H1 (cell line): ENCODE measurements around the gene CIROP. TPM values are rescaled to one million over a fixed set of nuclear protein-coding genes. Genes with fewer than 3 reads are reported as not detected.

ENCODE experiments used
- CTCF ChIA-PET: fragments of 300-600 bp; sonication (Branson Sonifier 250); formaldehyde crosslinking; loops from one replicate; lab custom pipeline; 2021; ENCODE audit not compliant: partially characterized antibody; lab: Charles Lee
- POLR2A ChIA-PET: fragments of 300-600 bp; sonication (Branson Sonifier 250); formaldehyde crosslinking; loops from one replicate; lab custom pipeline; 2021; ENCODE audit warnings: inconsistent platforms; ENCODE audit not compliant: partially characterized antibody; lab: Charles Lee
- DNase-seq, 2 experiments: peaks; one replicate each; pipeline versions ENCODE4 v3.0.0 to v3.0.0-alpha.2; 2010 to 2022; ENCODE audit warnings: low spot score in 2 of 2, low read depth in 1 of 2, mixed read lengths in 1 of 2
- FAIRE-seq: peaks from 2 replicates; lab custom pipeline; 2011; peaks lifted over from hg19 to GRCh38; lab: Jason Lieb, UNC
- H2AFZ ChIP-seq: 2 replicates; pipeline ENCODE4 v1.8.1; 2012; ENCODE audit warnings: low read length, inconsistent platforms
- H2AK5ac ChIP-seq: 2 replicates; pipeline ENCODE4 v1.6.1; 2013; ENCODE audit warnings: low read depth, low read length
- H2BK120ac ChIP-seq: replicated peaks from 2 replicates; pipeline ENCODE3; 2013; ENCODE audit warnings: low read depth, low read length, inconsistent platforms
- H2BK12ac ChIP-seq: 2 replicates; pipeline ENCODE4 v1.6.1; 2013; ENCODE audit warnings: low read depth, low read length
- H2BK15ac ChIP-seq: 2 replicates; pipeline ENCODE4 v1.6.1; 2013; ENCODE audit warnings: low read length
- H2BK20ac ChIP-seq: 2 replicates; pipeline ENCODE4 v1.6.1; 2013; ENCODE audit warnings: low read length
- H2BK5ac ChIP-seq: 2 replicates; pipeline ENCODE4 v1.6.1; 2013; ENCODE audit warnings: low read depth, low read length
- H3K14ac ChIP-seq: 2 replicates; pipeline ENCODE4 v1.6.1; 2013; ENCODE audit warnings: inconsistent platforms; ENCODE audit not compliant: insufficient read length
- H3K18ac ChIP-seq: 2 replicates; pipeline ENCODE4 v1.6.1; 2013; ENCODE audit warnings: low read length; ENCODE audit errors: extremely low read depth
- H3K23ac ChIP-seq: 2 replicates; pipeline ENCODE4 v1.6.1; 2013; ENCODE audit warnings: inconsistent platforms; ENCODE audit not compliant: insufficient read length
- H3K23me2 ChIP-seq: 2 replicates; pipeline ENCODE4 v1.6.1; 2013; ENCODE audit warnings: low read depth, low read length
- H3K27ac ChIP-seq: 2 replicates; pipeline ENCODE4 v1.6.1; 2011; ENCODE audit warnings: low read depth, low read length, inconsistent platforms
- H3K27me3 ChIP-seq, 4 experiments: replicated peaks in 1 of 4; 1 replicate in 1 of 4; 2 replicates in 3 of 4; pipeline versions ENCODE4 v1.6.1 to v1.8.1; 2011 to 2013; ENCODE audit warnings: low read length in 3 of 4, mild to moderate bottlenecking in 3 of 4, inconsistent platforms in 2 of 4, mixed read lengths in 2 of 4, moderate library complexity in 1 of 4; ENCODE audit not compliant: control insufficient read depth in 3 of 4, insufficient read depth in 3 of 4; ENCODE audit errors: extremely low read depth in 1 of 4
- H3K36me3 ChIP-seq, 4 experiments: 2 replicates each; pipeline versions ENCODE4 v1.6.1 to v1.8.1; 2011 to 2013; ENCODE audit warnings: mild to moderate bottlenecking in 4 of 4, low read length in 3 of 4, moderate library complexity in 2 of 4, control low read depth in 1 of 4, inconsistent platforms in 1 of 4; ENCODE audit not compliant: insufficient read depth in 4 of 4, control insufficient read depth in 2 of 4
- H3K4ac ChIP-seq: replicated peaks from 2 replicates; pipeline ENCODE3; 2013; ENCODE audit warnings: low read length, low read depth, mixed read lengths, inconsistent platforms; ENCODE audit not compliant: insufficient read length
- H3K4me1 ChIP-seq, 4 experiments: replicated peaks in 1 of 4; 1 replicate in 1 of 4; 2 replicates in 3 of 4; pipeline versions ENCODE4 v1.6.1 to v1.8.1; 2011 to 2013; ENCODE audit warnings: low read length in 3 of 4, inconsistent platforms in 2 of 4, mixed read lengths in 1 of 4; ENCODE audit not compliant: insufficient read depth in 4 of 4, control insufficient read depth in 3 of 4
- H3K4me2 ChIP-seq, 2 experiments: 2 replicates each; pipeline versions ENCODE4 v1.6.1 to v1.8.1; 2011 to 2013; ENCODE audit warnings: low read depth in 2 of 2, low read length in 2 of 2, control low read depth in 1 of 2, inconsistent platforms in 1 of 2, mild to moderate bottlenecking in 1 of 2; ENCODE audit not compliant: insufficient read depth in 1 of 2
- H3K4me3 ChIP-seq, 4 experiments: fragments of 200-600, 300-600 bp in 1 of 4; sonication (generic), shearing (Covaris generic), sonication (Bioruptor Twin) in 1 of 4; 2 replicates each; pipeline versions ENCODE4 v1.5.1 to v1.8.1; 2011 to 2016; ENCODE audit warnings: low read length in 4 of 4, low read depth in 3 of 4, control low read depth in 2 of 4, inconsistent platforms in 2 of 4, mild to moderate bottlenecking in 2 of 4, mixed read lengths in 1 of 4, moderate library complexity in 1 of 4; ENCODE audit not compliant: insufficient read depth in 2 of 4; ENCODE audit errors: extremely low read depth in 1 of 4
- H3K56ac ChIP-seq: replicated peaks from 2 replicates; pipeline ENCODE3; 2013; ENCODE audit warnings: low read depth, mild to moderate bottlenecking, mixed read lengths, low read length, inconsistent platforms; ENCODE audit not compliant: insufficient read length
- H3K79me1 ChIP-seq: 2 replicates; pipeline ENCODE4 v1.6.1; 2013; ENCODE audit warnings: low read depth, low read length, control low read depth
- H3K79me2 ChIP-seq, 2 experiments: 2 replicates each; pipeline versions ENCODE4 v1.6.1 to v1.8.1; 2012 to 2013; ENCODE audit warnings: low read length in 2 of 2, mild to moderate bottlenecking in 2 of 2, inconsistent platforms in 1 of 2; ENCODE audit not compliant: insufficient read depth in 2 of 2, control insufficient read depth in 1 of 2
- H3K9ac ChIP-seq, 4 experiments: replicated peaks in 1 of 4; 1 replicate in 1 of 4; 2 replicates in 3 of 4; pipeline versions ENCODE4 v1.6.1 to v1.8.1; 2011 to 2013; ENCODE audit warnings: low read depth in 3 of 4, low read length in 3 of 4, control low read depth in 2 of 4, mild to moderate bottlenecking in 2 of 4, moderate library complexity in 2 of 4, inconsistent platforms in 1 of 4; ENCODE audit errors: extremely low read depth in 1 of 4
- H3K9me3 ChIP-seq, 2 experiments: 2 replicates each; pipeline versions ENCODE4 v1.6.1 to v1.8.1; 2012 to 2013; ENCODE audit warnings: mild to moderate bottlenecking in 2 of 2, moderate library complexity in 2 of 2, control low read depth in 1 of 2, inconsistent platforms in 1 of 2, low read depth in 1 of 2, low read length in 1 of 2, mixed read lengths in 1 of 2; ENCODE audit not compliant: insufficient read depth in 2 of 2
- H4K20me1 ChIP-seq, 2 experiments: replicated peaks in 1 of 2; 2 replicates each; pipeline versions ENCODE3 to v1.8.1; 2011 to 2013; ENCODE audit warnings: inconsistent platforms in 2 of 2, low read length in 2 of 2, mild to moderate bottlenecking in 1 of 2; ENCODE audit not compliant: insufficient read depth in 2 of 2, control insufficient read depth in 1 of 2
- H4K5ac ChIP-seq: 2 replicates; pipeline ENCODE4 v1.6.1; 2013; ENCODE audit warnings: low read length, low read depth, mixed read lengths, inconsistent platforms; ENCODE audit not compliant: insufficient read length
- H4K8ac ChIP-seq: 2 replicates; pipeline ENCODE4 v1.8.0; 2013; ENCODE audit warnings: mild to moderate bottlenecking, moderate library complexity, low read length, inconsistent platforms; ENCODE audit not compliant: insufficient read depth; ENCODE audit errors: extremely low read depth
- H4K91ac ChIP-seq: replicated peaks from 2 replicates; pipeline ENCODE3; 2013; ENCODE audit warnings: low read length, mixed read lengths, inconsistent platforms; ENCODE audit not compliant: insufficient read length
- POLR2A ChIP-seq, 2 experiments: IDR thresholded peaks; 1 replicate in 1 of 2; 2 replicates in 1 of 2; pipeline ENCODE4 v1.6.1; 2011; ENCODE audit warnings: low read depth in 2 of 2, low read length in 2 of 2, mild to moderate bottlenecking in 2 of 2; ENCODE audit errors: control extremely low read depth in 1 of 2
- TEAD4 ChIP-seq: IDR thresholded peaks from 2 replicates; pipeline ENCODE4 v1.6.1; 2012; ENCODE audit warnings: low read depth, low read length, inconsistent platforms, mixed read lengths
- WGBS, 2 experiments: shearing (Covaris generic) in 1 of 2; methylation state at CpG; one replicate each; pipeline versions ENCODE4 v1.1.6 to v1.1.7; 2013 to 2015; ENCODE audit warnings: low lambda C conversion rate in 2 of 2, mixed read lengths in 2 of 2, inconsistent platforms in 1 of 2, low coverage in 1 of 2, missing lambda C conversion rate in 1 of 2; ENCODE audit not compliant: insufficient replicate concordance in 2 of 2, insufficient coverage in 1 of 2, insufficient read length in 1 of 2; ENCODE audit errors: extremely low coverage in 1 of 2, missing lambda C conversion rate in 1 of 2; 5-methylcytosine and 5-hydroxymethylcytosine counted together
- polyA plus RNA-seq, 7 experiments: library from polyadenylated mRNA; depleted of rRNA in 3 of 7; stranded (reverse) in 5 of 7; unstranded in 2 of 7; fragments of >200 nt in 5 of 7; fragments of 200-250 nt in 2 of 7; gene quantifications; 1 replicate in 5 of 7; 2 replicates in 1 of 7; 4 replicates in 1 of 7; pipeline versions ENCODE4 v1.2.1 to v1.2.3, GENCODE V29; 2011 to 2013; ENCODE audit warnings: missing spikeins in 2 of 7, mixed read lengths in 2 of 7
- total RNA-seq: library from RNA; stranded (reverse); fragmentation: NEBNext Ultra II Directional; extraction: Animal tissue kit (Norgen Biotek cat#: 25700); gene quantifications from 2 replicates; pipeline ENCODE4 v1.2.1, GENCODE V29; 2021

CIROP gene
- total and polyA plus RNA-seq, 2 of the 8 experiments (the other 6 are each of a cell fraction or from before 2014, with no cell fraction given): 0.06 TPM; not detected in 1

DNA sequence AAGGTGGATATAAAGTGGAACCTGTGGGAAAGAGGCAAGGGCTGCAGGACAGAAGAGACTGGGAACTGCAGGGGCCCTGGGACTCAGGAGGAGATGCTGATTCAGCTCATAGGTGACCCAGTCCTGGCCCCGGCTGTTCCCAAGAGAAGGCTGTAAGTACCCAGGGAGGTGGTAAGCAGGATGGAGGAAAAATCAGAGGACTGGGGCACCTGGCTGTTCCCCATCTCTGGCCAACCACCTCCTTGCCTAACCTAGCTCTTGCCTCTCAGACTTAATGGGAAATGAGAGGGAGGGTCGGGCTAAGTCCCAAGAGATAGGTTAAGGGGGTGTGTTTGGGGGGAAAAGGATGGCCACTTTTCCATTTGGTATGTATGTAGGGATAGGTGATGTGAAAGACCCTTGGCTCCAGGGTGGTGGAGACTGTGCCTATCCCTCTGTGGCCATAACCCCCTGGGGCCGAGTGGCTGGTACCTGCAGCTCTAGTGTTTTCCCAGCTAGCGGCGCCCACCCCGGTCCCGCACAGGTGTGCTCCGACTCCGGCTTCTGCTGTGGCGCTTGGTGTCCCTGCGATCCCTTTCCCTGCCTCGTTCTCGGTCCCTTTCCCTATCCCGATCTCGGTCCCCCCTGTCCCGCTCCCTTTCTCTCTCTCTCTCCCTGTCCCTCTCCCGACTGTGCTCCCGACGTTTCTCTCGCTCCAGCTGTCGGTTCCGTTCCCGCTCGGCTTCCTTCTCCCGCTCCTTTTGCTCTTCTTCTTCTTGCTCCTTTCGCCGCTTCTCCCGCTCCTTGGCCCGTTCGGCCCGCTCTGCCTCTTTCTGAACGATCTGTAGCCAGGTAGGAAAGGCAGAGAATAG is 45.9 kb downstream of the CIROP start:
- H3K56ac ChIP-seq: no peak overlapping the region
- no peak overlapping the region for H4K5ac ChIP-seq
- no peak overlapping the region for H3K4me3 ChIP-seq
- CTCF ChIA-PET: interaction anchor here (0.6 to 29.2 kb wide), 40 partner anchors 9 to 295 kb away, joined by 3 to 785 read pairs (median 4); partner anchors contain the start of genes AJUBA, CEBPE, PSMB11 and RBM23
- peaks cover 0 to 15% (median 4%) of the 10 kb centered on the region in 4 experiments; a peak in 4 of 7 replicates for H3K4me1 ChIP-seq
- no peak for TF ChIP-seq TEAD4
- TF ChIP-seq POLR2A (IDR thresholded peaks at IDR 0.05; ENCODE audit: control extremely low read depth in 1 of 2, low read depth in 2 of 2, low read length in 2 of 2): peak; percentile 31 to 42; a peak in 2 of 3 replicates
- no peak overlapping the region for H2BK120ac ChIP-seq
- peaks cover 6 to 8% of the 10 kb centered on the region in 2 experiments for H4K20me1 ChIP-seq
- no peak overlapping the region for H2AK5ac ChIP-seq
- H3K79me1 ChIP-seq: no peaks in the 10 kb centered on the region; the same call in 1 of the 2 replicates
- WGBS, 2 experiments: 94% methylated on average over 32 of the region's 32 CpGs; no CpG with 5 or more reads in 1 of the 2 experiments
- H3K27me3 ChIP-seq: no peaks in the 10 kb centered on the region; a peak in 1 of 7 replicates
- H4K91ac ChIP-seq: no peak overlapping the region
- no peaks in the 10 kb centered on the region; a peak in 1 of 4 replicates for H3K79me2 ChIP-seq
- H3K9me3 ChIP-seq: no peaks in the 10 kb centered on the region
- DNase-seq (no peak), FAIRE-seq (no peak)
- H3K23me2 ChIP-seq: peaks cover 12% of the 10 kb centered on the region
- H3K14ac ChIP-seq: no peak overlapping the region
- no peak overlapping the region for H3K27ac ChIP-seq
- POLR2A ChIA-PET: interaction anchor here (0.6 to 6.2 kb wide), 32 partner anchors 8 to 367 kb away, joined by 3 to 65 read pairs (median 6); partner anchors contain the start of genes ACIN1, AJUBA, C14orf119 and HAUS4
- H2BK5ac ChIP-seq: no peak overlapping the region
- H3K9ac ChIP-seq: no peak overlapping the region
- no peak overlapping the region for H4K8ac ChIP-seq
- peaks cover 29 to 49% (median 41%) of the 10 kb centered on the region in 4 experiments for H3K36me3 ChIP-seq
- H2BK12ac ChIP-seq: no peak overlapping the region
- H3K23ac ChIP-seq: no peak overlapping the region
- H2AFZ ChIP-seq: no peak overlapping the region
- H2BK15ac ChIP-seq: no peak overlapping the region
- no peak overlapping the region for H2BK20ac ChIP-seq
- no peak overlapping the region for H3K18ac ChIP-seq
- no peak overlapping the region for H3K4me2 ChIP-seq
- H3K4ac ChIP-seq: no peak overlapping the region
